SHP77 treated with DMSO at 0.1 percent for 48 hours (cell line): ENCODE measurements around the gene TRIM44.
A peak's percentile ranks its signal among the peaks of the same experiment; 100 is the strongest.
"Not testable (repeated sequence)": the region's sequence is repeated elsewhere in the genome, so short reads cannot be mapped to it uniquely, and the experiment has no call there.

Source experiments
- DNase-seq: peaks from one replicate; lab custom pipeline; 2025; lab: John Stamatoyannopoulos, UW

Gene TRIM44

GRCh38 chr11:35633827-35634423 is 28.6 kb upstream of the TRIM44 start:
- no peak for DNase-seq

GRCh38 chr11:35635933-35636332 is 26.6 kb upstream of the TRIM44 start:
- DNase-seq, result no peak

GRCh38 chr11:35639591-35640179 is 22.9 kb upstream of the TRIM44 start:
- no peak for DNase-seq

- DNase-seq, result no peak
These were observed 21.2 kb upstream of the TRIM44 start for GRCh38 chr11:35641171-35641897.

GRCh38 chr11:35641964-35642363 is 20.6 kb upstream of the TRIM44 start:
- DNase-seq, result no peak

- no peak for DNase-seq
These were observed 15.0 kb upstream of the TRIM44 start for GRCh38 chr11:35647421-35648093.

- no peak for DNase-seq
These were observed 12.6 kb upstream of the TRIM44 start for GRCh38 chr11:35650006-35650405.

GRCh38 chr11:35650467-35650866 is 12.1 kb upstream of the TRIM44 start:
- DNase-seq, result no peak

- DNase-seq, result no peak
These were observed 11.3 kb upstream of the TRIM44 start for GRCh38 chr11:35651263-35651662.

- not testable (repeated sequence) for DNase-seq
These were observed 9.8 kb upstream of the TRIM44 start for GRCh38 chr11:35652786-35653185.

GRCh38 chr11:35654711-35655110 is 7.9 kb upstream of the TRIM44 start:
- DNase-seq, result no peak

- DNase-seq, result no peak
These were observed 7.3 kb upstream of the TRIM44 start for GRCh38 chr11:35655254-35655653.

- DNase-seq, result no peak
These were observed 6.7 kb upstream of the TRIM44 start for GRCh38 chr11:35655856-35656255.

GRCh38 chr11:35658020-35658948 is 4.3 kb upstream of the TRIM44 start:
- DNase-seq, result no peak

GRCh38 chr11:35661534-35661933 is 1.0 kb upstream of the TRIM44 start:
- DNase-seq, result no peak

- peak; percentile 77 for DNase-seq
These were observed 420 bp upstream of the TRIM44 start for GRCh38 chr11:35662061-35662648.

GRCh38 chr11:35663408-35663702 is 780 bp downstream of the TRIM44 start:
- DNase-seq, result no peak

GRCh38 chr11:35664977-35665441 is 2.4 kb downstream of the TRIM44 start:
- no peak for DNase-seq

GRCh38 chr11:35667257-35667656 is 4.7 kb downstream of the TRIM44 start:
- DNase-seq, result no peak

GRCh38 chr11:35668350-35668749 is 5.8 kb downstream of the TRIM44 start:
- DNase-seq, result not testable (repeated sequence)

- no peak for DNase-seq
These were observed 9.0 kb downstream of the TRIM44 start for GRCh38 chr11:35671396-35672127.
